Activated T-helper 17 cell treated with anti-CD3 and anti-CD28 coated beads, Interleukin-2, amount 50 U/mL, for 72 hours (primary cell): ENCODE measurements around the gene DHFR. TPM values are rescaled to one million over a fixed set of nuclear protein-coding genes. Genes with fewer than 3 reads are reported as not detected.
A peak's percentile ranks its signal among the peaks of the same experiment; 100 is the strongest.
"Not testable (repeated sequence)": the region's sequence is repeated elsewhere in the genome, so short reads cannot be mapped to it uniquely, and the experiment has no call there.

Source experiments
- ATAC-seq: fragments of 150-1000 bp; cut with Tn5 transposase; replicated peaks from 2 replicates; pipeline ENCODE4 v1.10.0; 2021; ENCODE audit warnings: mild to moderate bottlenecking, moderate library complexity
- H3K27ac Mint-ChIP-seq: one replicate; pipeline ENCODE4 v1.8.0; 2022; ENCODE audit warnings: mixed read lengths
- H3K27me3 Mint-ChIP-seq: one replicate; pipeline ENCODE4 v1.8.0; 2022; ENCODE audit warnings: mixed read lengths
- H3K36me3 Mint-ChIP-seq: one replicate; pipeline ENCODE4 v1.8.0; 2022; ENCODE audit warnings: low read depth, mild to moderate bottlenecking, mixed read lengths
- H3K4me1 Mint-ChIP-seq: one replicate; pipeline ENCODE4 v1.8.0; 2022; ENCODE audit warnings: mixed read lengths
- H3K4me3 Mint-ChIP-seq: one replicate; pipeline ENCODE4 v1.8.0; 2022; ENCODE audit warnings: mild to moderate bottlenecking, mixed read lengths
- H3K9me3 Mint-ChIP-seq: one replicate; pipeline ENCODE4 v1.8.0; 2022; ENCODE audit warnings: mixed read lengths
- total RNA-seq, 2 donors: library from RNA; stranded (reverse); gene quantifications; one replicate each; pipeline ENCODE4 v1.2.3, GENCODE V29; 2022

DHFR gene
- total RNA-seq, 2 donors from 2014 or later, result 71.9 to 80.2 TPM

DNA sequence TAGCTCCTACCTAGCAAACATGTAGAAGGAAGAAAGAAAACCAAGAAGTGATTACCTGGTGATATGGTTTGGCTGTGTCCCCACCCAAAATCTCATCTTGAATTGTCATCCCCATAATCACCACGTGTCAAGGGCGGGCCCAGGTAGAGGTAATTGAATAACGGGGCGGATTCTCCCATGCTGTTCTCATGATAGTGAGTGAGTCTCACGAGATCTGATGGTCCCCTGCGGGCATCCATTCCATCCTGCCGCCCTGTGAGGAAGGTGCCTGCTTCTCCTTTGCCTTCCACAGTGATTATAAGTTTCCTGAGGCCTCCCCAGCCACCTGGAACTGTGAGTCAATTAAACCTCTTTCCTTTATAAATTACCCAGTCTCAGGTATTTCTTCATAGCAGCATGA, 57.3 kb downstream of the DHFR start:
- no peaks in the 10 kb centered on the region for H3K4me1 Mint-ChIP-seq
- H3K27me3 Mint-ChIP-seq, result no peaks in the 10 kb centered on the region
- H3K4me3 Mint-ChIP-seq, result no peak overlapping the region
- no peak overlapping the region for H3K27ac Mint-ChIP-seq
- no peak for ATAC-seq
- H3K36me3 Mint-ChIP-seq, result no peaks in the 10 kb centered on the region
- no peaks in the 10 kb centered on the region for H3K9me3 Mint-ChIP-seq

GRCh38 chr5:80594810-80595209, 60.0 kb downstream of the DHFR start:
- Mint-ChIP-seq H3K4me1 (no peaks in the 10 kb centered on the region), H3K9me3 (no peaks in the 10 kb centered on the region), H3K4me3 (no peak overlapping the region), H3K27ac (no peak overlapping the region), H3K27me3 (no peaks in the 10 kb centered on the region), H3K36me3 (no peaks in the 10 kb centered on the region)
- no peak for ATAC-seq

- Mint-ChIP-seq H3K27me3 (no peaks in the 10 kb centered on the region), H3K27ac (no peak overlapping the region), H3K36me3 (no peaks in the 10 kb centered on the region), H3K9me3 (no peaks in the 10 kb centered on the region), H3K4me3 (no peak overlapping the region), H3K4me1 (no peaks in the 10 kb centered on the region)
- ATAC-seq, result no peak
Measured at GRCh38 chr5:80592761-80593160, 62.0 kb downstream of the DHFR start.

- no peaks in the 10 kb centered on the region for H3K4me1 Mint-ChIP-seq
- H3K27me3 Mint-ChIP-seq, result no peaks in the 10 kb centered on the region
- no peak for ATAC-seq
- H3K36me3 Mint-ChIP-seq, result no peaks in the 10 kb centered on the region
- no peak overlapping the region for H3K4me3 Mint-ChIP-seq
- no peak overlapping the region for H3K27ac Mint-ChIP-seq
- H3K9me3 Mint-ChIP-seq, result no peaks in the 10 kb centered on the region
Measured at GRCh38 chr5:80592105-80592504, 62.7 kb downstream of the DHFR start.

- H3K4me3 Mint-ChIP-seq, result no peak overlapping the region
- H3K27me3 Mint-ChIP-seq, result no peaks in the 10 kb centered on the region
- no peaks in the 10 kb centered on the region for H3K9me3 Mint-ChIP-seq
- no peaks in the 10 kb centered on the region for H3K4me1 Mint-ChIP-seq
- H3K36me3 Mint-ChIP-seq, result no peaks in the 10 kb centered on the region
- ATAC-seq, result no peak
- H3K27ac Mint-ChIP-seq, result no peak overlapping the region
Measured at GRCh38 chr5:80591352-80591751, 63.4 kb downstream of the DHFR start.

DNA sequence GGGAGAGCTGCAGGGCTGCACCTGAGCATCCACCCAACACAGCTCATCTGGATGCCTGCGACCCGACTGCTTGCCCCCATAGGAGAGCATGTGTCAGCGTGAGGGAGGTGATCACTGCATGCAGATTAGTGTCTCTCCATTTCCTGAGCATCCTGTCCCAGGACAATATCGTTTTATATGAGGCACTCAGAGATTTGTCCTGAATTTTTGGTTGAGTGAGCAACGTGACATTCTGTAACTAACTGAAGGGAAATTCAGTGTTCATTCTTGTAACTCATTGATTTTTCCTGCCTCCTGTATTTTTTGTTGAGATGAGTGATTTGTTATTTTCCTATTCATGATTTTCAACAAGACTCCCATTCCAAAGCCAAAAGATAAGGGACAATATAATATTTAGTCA, 64.0 kb downstream of the DHFR start:
- Mint-ChIP-seq H3K9me3 (no peaks in the 10 kb centered on the region), H3K4me1 (no peaks in the 10 kb centered on the region), H3K36me3 (no peaks in the 10 kb centered on the region), H3K4me3 (no peak overlapping the region), H3K27ac (no peak overlapping the region), H3K27me3 (no peaks in the 10 kb centered on the region)
- no peak for ATAC-seq

- Mint-ChIP-seq H3K4me1 (no peaks in the 10 kb centered on the region), H3K27me3 (peaks cover 7% of the 10 kb centered on the region), H3K36me3 (no peaks in the 10 kb centered on the region), H3K9me3 (no peaks in the 10 kb centered on the region), H3K27ac (no peak overlapping the region), H3K4me3 (no peak overlapping the region)
- ATAC-seq, result no peak
Measured at GRCh38 chr5:80588858-80589540, 65.8 kb downstream of the DHFR start.

DNA sequence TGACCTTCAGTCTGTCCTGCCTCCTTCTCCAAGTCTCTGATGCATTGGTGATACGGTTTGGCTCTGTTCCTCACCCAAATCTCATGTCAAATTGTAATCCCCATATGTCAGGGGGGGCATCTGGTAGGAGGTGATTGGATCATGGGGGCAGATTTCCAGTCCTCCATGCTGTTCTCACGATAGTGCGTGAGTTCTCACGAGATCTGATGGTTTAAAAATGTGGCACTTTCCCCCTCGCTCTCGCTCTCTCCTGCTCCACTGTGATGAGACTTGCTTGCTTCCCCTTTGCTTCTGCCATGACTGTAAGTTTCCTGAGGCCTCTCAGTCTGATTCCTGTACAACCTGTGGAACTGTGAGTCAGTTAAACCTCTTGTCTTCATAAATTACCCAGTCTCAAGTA, 70.0 kb downstream of the DHFR start:
- Mint-ChIP-seq H3K27me3 (peaks cover 10% of the 10 kb centered on the region), H3K36me3 (no peaks in the 10 kb centered on the region), H3K27ac (no peak overlapping the region), H3K4me3 (no peak overlapping the region), H3K4me1 (no peaks in the 10 kb centered on the region), H3K9me3 (no peaks in the 10 kb centered on the region)
- ATAC-seq, result no peak

DNA sequence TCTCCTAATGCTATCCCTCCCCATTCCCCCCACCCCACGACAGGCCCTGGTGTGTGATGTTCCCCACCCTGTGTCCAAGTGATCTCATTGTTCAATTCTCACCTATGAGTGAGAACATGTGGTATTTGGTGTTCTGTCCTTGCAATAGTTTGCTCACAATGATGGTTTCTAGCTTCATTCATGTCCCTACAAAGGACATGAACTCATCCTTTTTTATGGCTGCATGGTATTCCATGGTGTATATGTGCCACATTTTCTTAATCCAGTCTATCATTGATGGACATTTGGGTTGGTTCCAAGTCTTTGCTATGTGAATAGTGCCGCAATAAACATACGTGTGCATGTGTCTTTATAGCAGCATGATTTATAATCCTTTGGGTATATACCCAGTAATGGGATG, 74.5 kb downstream of the DHFR start:
- not testable (repeated sequence) for H3K9me3 Mint-ChIP-seq, H3K4me1 Mint-ChIP-seq, H3K36me3 Mint-ChIP-seq, H3K4me3 Mint-ChIP-seq, H3K27ac Mint-ChIP-seq, ATAC-seq
- peaks cover 18% of the 10 kb centered on the region for H3K27me3 Mint-ChIP-seq

DNA sequence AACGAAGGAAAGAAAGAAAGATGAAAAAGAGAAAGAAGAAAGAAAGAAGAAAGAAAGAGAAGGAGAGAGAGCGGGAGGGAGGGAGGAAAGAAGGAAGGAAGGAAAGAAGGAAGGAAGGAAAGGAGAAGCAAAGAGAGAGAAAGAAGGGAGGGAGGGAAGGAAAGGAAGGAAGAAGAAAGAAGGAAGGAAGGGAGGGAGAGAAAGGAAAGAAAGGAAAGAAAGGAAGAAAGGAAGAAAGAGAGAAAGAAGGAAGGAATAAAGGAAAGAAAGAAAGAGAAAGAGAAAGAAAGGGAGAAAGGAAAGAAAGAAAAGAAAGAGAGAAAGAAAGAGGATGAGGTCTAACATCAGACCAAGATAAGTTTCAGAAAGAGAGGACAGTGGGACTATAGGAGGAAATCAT, 75.7 kb downstream of the DHFR start:
- H3K9me3 Mint-ChIP-seq, result no peaks in the 10 kb centered on the region
- H3K4me3 Mint-ChIP-seq, result no peak overlapping the region
- no peaks in the 10 kb centered on the region for H3K36me3 Mint-ChIP-seq
- H3K4me1 Mint-ChIP-seq, result no peaks in the 10 kb centered on the region
- no peak for ATAC-seq
- peaks cover 20% of the 10 kb centered on the region for H3K27me3 Mint-ChIP-seq
- peak overlapping the region; percentile 5 for H3K27ac Mint-ChIP-seq

- no peaks in the 10 kb centered on the region for H3K36me3 Mint-ChIP-seq
- no peaks in the 10 kb centered on the region for H3K4me1 Mint-ChIP-seq
- no peak overlapping the region for H3K27ac Mint-ChIP-seq
- no peak overlapping the region for H3K4me3 Mint-ChIP-seq
- H3K9me3 Mint-ChIP-seq, result no peaks in the 10 kb centered on the region
- H3K27me3 Mint-ChIP-seq, result peaks cover 22% of the 10 kb centered on the region
- no peak for ATAC-seq
Measured at GRCh38 chr5:80577707-80578106, 77.1 kb downstream of the DHFR start.

GRCh38 chr5:80576383-80576782, 78.4 kb downstream of the DHFR start:
- peak; percentile 48 for ATAC-seq
- Mint-ChIP-seq H3K4me3 (no peak overlapping the region), H3K36me3 (no peaks in the 10 kb centered on the region), H3K4me1 (no peaks in the 10 kb centered on the region), H3K9me3 (no peaks in the 10 kb centered on the region), H3K27ac (no peak overlapping the region), H3K27me3 (peaks cover 31% of the 10 kb centered on the region)

Other genes starting within 250 kb of the DHFR start
- 10 to 100 TPM; 15.5 to 16.6 TPM for gene ZFYVE16, start 246.9 kb downstream of the DHFR start, total RNA-seq
- gene FAM151B, start 166.9 kb downstream of the DHFR start, total RNA-seq, result under 1 TPM; 0.13 to 0.42 TPM
- gene ANKRD34B, start 84.7 kb downstream of the DHFR start, total RNA-seq, result not detected
- gene MSH3, start 331 bp downstream of the DHFR start, total RNA-seq, result 10 to 100 TPM; 23.6 to 24.9 TPM